Neuronal stem cell (in vitro differentiated cells): Measurements from ENCODE around the gene ZNF189.

ENCODE experiments used
- DNase-seq: peaks from one replicate; pipeline ENCODE4 v3.0.0-alpha.2; 2013; ENCODE audit warnings: low spot score
- H2AFZ ChIP-seq: one replicate; pipeline ENCODE4 v1.6.1; 2013; ENCODE audit warnings: mild to moderate bottlenecking, low read length, inconsistent platforms
- H2AK5ac ChIP-seq: 2 replicates; pipeline ENCODE4 v1.6.1; 2013; ENCODE audit warnings: low read depth, mild to moderate bottlenecking, inconsistent platforms, low read length, moderate library complexity, mixed read lengths
- H2BK120ac ChIP-seq: 2 replicates; pipeline ENCODE4 v1.6.1; 2013; ENCODE audit warnings: low read depth, mild to moderate bottlenecking, inconsistent platforms, low read length, moderate library complexity, mixed read lengths
- H2BK12ac ChIP-seq: one replicate; pipeline ENCODE4 v1.6.1; 2013; ENCODE audit warnings: low read length, inconsistent platforms
- H2BK15ac ChIP-seq: 2 replicates; pipeline ENCODE4 v1.6.1; 2013; ENCODE audit warnings: mild to moderate bottlenecking, low read length, inconsistent platforms, mixed read lengths
- H2BK5ac ChIP-seq: one replicate; pipeline ENCODE4 v1.6.1; 2013; ENCODE audit warnings: inconsistent platforms, mild to moderate bottlenecking, low read length, moderate library complexity
- H3K14ac ChIP-seq: one replicate; pipeline ENCODE4 v1.6.1; 2013; ENCODE audit warnings: low read length, inconsistent platforms
- H3K18ac ChIP-seq: 2 replicates; pipeline ENCODE4 v1.6.1; 2013; ENCODE audit warnings: low read length, inconsistent platforms
- H3K23ac ChIP-seq: 2 replicates; pipeline ENCODE4 v1.6.1; 2013; ENCODE audit warnings: low read depth, mild to moderate bottlenecking, mixed read lengths, low read length, inconsistent platforms; ENCODE audit not compliant: poor library complexity
- H3K27ac ChIP-seq: replicated peaks from 3 replicates; pipeline ENCODE4 v1.5.1; 2013; ENCODE audit warnings: low read length, inconsistent platforms
- H3K27me3 ChIP-seq, 3 experiments: 2 replicates each; pipeline ENCODE4 v1.6.1; 2013; ENCODE audit warnings: low read length in 3 of 3, mild to moderate bottlenecking in 2 of 3, inconsistent platforms in 1 of 3, low read depth in 1 of 3, mixed read lengths in 1 of 3, moderate library complexity in 1 of 3; ENCODE audit not compliant: control insufficient read depth in 3 of 3, insufficient read depth in 3 of 3
- H3K36me3 ChIP-seq, 2 donors: replicated peaks in 1 of 2; 2 replicates each; pipeline ENCODE4 v1.6.1; 2013; ENCODE audit warnings: low read length in 2 of 2; ENCODE audit not compliant: control insufficient read depth in 2 of 2, insufficient read depth in 2 of 2
- H3K4ac ChIP-seq: 2 replicates; pipeline ENCODE4 v1.6.1; 2013; ENCODE audit warnings: inconsistent platforms, mild to moderate bottlenecking, low read length, moderate library complexity
- H3K4me1 ChIP-seq, 2 donors: 1 replicate in 1 of 2; 2 replicates in 1 of 2; pipeline ENCODE4 v1.6.1; 2013; ENCODE audit warnings: low read length in 2 of 2, low read depth in 1 of 2; ENCODE audit not compliant: control insufficient read depth in 2 of 2, insufficient read depth in 1 of 2
- H3K4me2 ChIP-seq: one replicate; pipeline ENCODE4 v1.6.1; 2013; ENCODE audit warnings: mild to moderate bottlenecking, low read length, inconsistent platforms; ENCODE audit not compliant: insufficient read depth, poor library complexity, severe bottlenecking
- H3K4me3 ChIP-seq, 2 donors: 2 replicates each; pipeline ENCODE4 v1.5.1; 2013; ENCODE audit warnings: low read length in 2 of 2, mild to moderate bottlenecking in 2 of 2, inconsistent platforms in 1 of 2, moderate library complexity in 1 of 2
- H3K79me1 ChIP-seq: one replicate; pipeline ENCODE4 v1.6.1; 2013; ENCODE audit warnings: low read depth, mild to moderate bottlenecking, inconsistent platforms, low read length, moderate library complexity
- H3K9ac ChIP-seq: one replicate; pipeline ENCODE4 v1.6.1; 2013; ENCODE audit warnings: mild to moderate bottlenecking, low read depth, low read length, inconsistent platforms; ENCODE audit not compliant: poor library complexity
- H3K9me3 ChIP-seq, 2 donors: replicated peaks in 1 of 2; 2 replicates each; pipeline versions ENCODE3 to v1.6.1; 2013; ENCODE audit warnings: low read length in 2 of 2, mild to moderate bottlenecking in 2 of 2, inconsistent platforms in 1 of 2, low read depth in 1 of 2, mixed read lengths in 1 of 2, moderate library complexity in 1 of 2; ENCODE audit not compliant: control insufficient read depth in 2 of 2, insufficient read depth in 1 of 2
- H4K8ac ChIP-seq: one replicate; pipeline ENCODE4 v1.6.1; 2013; ENCODE audit warnings: low read depth, mild to moderate bottlenecking, inconsistent platforms, low read length, moderate library complexity
- H4K91ac ChIP-seq: one replicate; pipeline ENCODE4 v1.6.1; 2013; ENCODE audit warnings: low read length, low read depth, mild to moderate bottlenecking, inconsistent platforms; ENCODE audit not compliant: poor library complexity
- WGBS, 2 donors: extraction: QIAGEN DNeasy Blood & Tissue Kit; methylation state at CpG; one replicate each; pipeline ENCODE4 v1.1.7; 2013; ENCODE audit warnings: missing lambda C conversion rate in 2 of 2, mixed read lengths in 1 of 2; ENCODE audit not compliant: insufficient read length in 2 of 2, insufficient replicate concordance in 1 of 2; ENCODE audit errors: extremely low coverage in 2 of 2; 5-methylcytosine and 5-hydroxymethylcytosine counted together

ZNF189 gene

DNA sequence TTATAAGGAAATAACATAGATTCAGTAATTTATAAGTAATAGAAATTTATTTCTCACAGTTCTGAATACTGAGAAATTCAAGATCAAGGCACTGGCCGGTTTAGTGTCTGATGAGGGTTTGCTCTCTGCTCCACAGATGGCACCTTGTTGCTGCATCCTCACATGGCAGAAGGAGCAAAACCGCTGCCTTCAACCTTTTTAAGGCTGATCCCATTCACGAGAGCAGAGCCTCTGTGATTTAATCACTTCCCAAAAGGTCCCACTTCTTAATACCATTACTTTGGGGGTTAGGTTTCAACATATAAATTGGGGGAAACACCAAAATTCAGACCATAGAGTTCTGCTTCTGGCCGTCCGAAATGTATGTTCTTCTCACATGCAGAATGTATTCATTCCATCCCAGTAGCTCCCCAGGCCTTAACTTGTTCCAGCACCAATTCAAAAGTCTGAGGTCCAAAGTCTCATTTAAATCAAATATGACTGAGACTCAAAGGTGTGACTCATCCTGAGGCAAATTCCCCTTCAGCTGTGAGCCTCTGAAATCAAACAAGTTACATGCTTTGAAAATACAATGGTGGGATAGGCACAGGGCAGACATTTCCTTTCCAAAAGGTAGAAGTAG, 44.4 kb upstream of the ZNF189 start:
- no peak overlapping the region for H3K9ac ChIP-seq
- no peak overlapping the region for H3K4ac ChIP-seq

DNA sequence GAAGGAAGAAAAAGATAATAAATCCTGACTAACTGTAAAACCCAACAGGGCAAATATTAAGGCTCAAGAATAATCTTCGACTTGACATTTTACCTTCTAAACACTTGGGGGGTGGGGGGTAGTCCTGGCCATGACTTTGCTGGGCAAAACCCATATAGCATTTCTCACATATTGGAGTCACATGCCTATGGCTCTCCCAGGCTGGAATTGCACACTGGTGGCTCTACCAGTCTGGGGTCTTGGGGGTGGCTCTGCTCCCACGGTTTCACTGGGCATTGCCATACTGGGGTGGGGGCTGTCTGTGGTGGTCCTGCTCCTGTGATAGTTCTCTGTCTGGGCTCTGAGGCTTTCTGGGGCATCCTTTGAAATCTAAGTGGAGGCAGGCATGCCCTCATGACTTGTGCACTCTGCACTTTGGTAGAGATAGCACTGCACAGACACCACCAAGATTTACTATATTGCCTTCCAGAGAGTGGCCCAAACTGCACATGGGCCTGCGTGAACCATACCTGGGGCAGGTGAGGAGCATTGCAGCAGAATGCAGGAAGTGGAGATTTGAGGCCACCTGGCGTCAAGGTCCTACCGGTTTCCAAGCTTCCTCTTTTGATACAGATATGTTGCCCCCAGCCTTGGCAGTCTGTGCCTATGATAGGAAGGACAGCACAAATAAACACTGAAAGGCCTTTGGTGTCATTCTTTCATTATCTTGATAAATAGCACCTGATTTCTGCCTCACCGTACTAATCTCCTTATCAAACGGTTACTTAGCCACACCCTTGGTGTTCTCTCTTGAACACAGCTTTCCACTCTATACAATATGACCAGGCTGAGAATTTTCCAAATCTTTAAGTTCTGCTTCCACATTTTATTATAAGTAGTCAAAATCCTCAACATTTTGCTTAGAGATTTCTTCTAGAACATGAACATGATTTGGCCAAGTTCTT, 43.6 kb upstream of the ZNF189 start:
- DNase-seq, result no peak
- H2BK5ac ChIP-seq, result no peak overlapping the region
- no peak overlapping the region for H4K91ac ChIP-seq
- no peak overlapping the region for H3K14ac ChIP-seq
- no peak overlapping the region for H2BK15ac ChIP-seq
- H3K4me1 ChIP-seq, result no peaks in the 10 kb centered on the region
- H3K9me3 ChIP-seq, result no peaks in the 10 kb centered on the region
- H3K9ac ChIP-seq, result no peak overlapping the region
- no peak overlapping the region for H3K4ac ChIP-seq
- no peak overlapping the region for H2BK120ac ChIP-seq
- no peak overlapping the region for H4K8ac ChIP-seq
- no peak overlapping the region for H3K23ac ChIP-seq
- H3K18ac ChIP-seq, result no peak overlapping the region
- H2BK12ac ChIP-seq, result no peak overlapping the region
- no peak overlapping the region for H3K4me3 ChIP-seq
- H2AFZ ChIP-seq, result no peak overlapping the region
- no peak overlapping the region for H2AK5ac ChIP-seq
- no peak overlapping the region for H3K27ac ChIP-seq
- no peaks in the 10 kb centered on the region for H3K79me1 ChIP-seq
- peaks cover 0 to 4% (median 0%) of the 10 kb centered on the region in 3 experiments for H3K27me3 ChIP-seq
- no CpG with 5 or more reads among the region's 7 CpGs for WGBS, 2 donors
- no peaks in the 10 kb centered on the region for H3K36me3 ChIP-seq
- H3K4me2 ChIP-seq, result no peak overlapping the region

More for the DNA sequence above, 44.4 kb upstream of the ZNF189 start:
- Histone ChIP-seq H3K9me3 (no peaks in the 10 kb centered on the region), H2BK15ac (no peak overlapping the region), H3K23ac (no peak overlapping the region), H4K8ac (no peak overlapping the region), H2AFZ (no peak overlapping the region), H2AK5ac (no peak overlapping the region), H3K18ac (no peak overlapping the region), H2BK120ac (no peak overlapping the region), H3K27me3 (peaks cover 0 to 4% (median 0%) of the 10 kb centered on the region in 3 experiments), H3K36me3 (no peaks in the 10 kb centered on the region), H3K79me1 (no peaks in the 10 kb centered on the region), H3K4me2 (no peak overlapping the region), H3K4me1 (no peaks in the 10 kb centered on the region), H4K91ac (no peak overlapping the region), H2BK12ac (no peak overlapping the region), H3K4me3 (no peak overlapping the region), H3K27ac (no peak overlapping the region), H3K14ac (no peak overlapping the region), H2BK5ac (no peak overlapping the region)
- DNase-seq, result no peak
- WGBS, 2 donors, result no CpG with 5 or more reads among the region's 5 CpGs

DNA sequence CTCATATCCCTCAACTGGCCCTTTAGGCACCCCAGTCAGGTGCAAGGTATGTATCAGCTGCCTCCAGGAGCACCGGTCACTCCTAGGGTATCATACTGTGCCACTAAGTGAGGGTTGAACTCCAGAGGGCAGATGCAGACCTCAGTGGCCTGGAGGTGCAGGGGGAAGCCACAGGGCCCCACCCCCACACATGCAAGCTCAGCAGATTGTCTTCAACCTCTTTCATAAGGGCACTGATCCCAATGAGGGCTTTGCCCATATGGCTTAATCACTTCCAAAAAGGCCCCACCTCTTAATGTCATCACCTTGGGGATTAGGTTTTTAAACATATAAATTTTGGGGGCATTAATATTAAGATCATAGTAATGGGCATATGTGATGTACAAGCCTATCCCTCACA, 42.0 kb upstream of the ZNF189 start:
- Histone ChIP-seq H4K8ac (no peak overlapping the region), H3K18ac (peak overlapping the region; percentile 78), H2BK5ac (no peak overlapping the region), H2AFZ (no peak overlapping the region), H3K23ac (peak overlapping the region; percentile 62), H3K27me3 (peaks cover 0 to 4% (median 0%) of the 10 kb centered on the region in 3 experiments), H2BK12ac (no peak overlapping the region), H3K27ac (no peak overlapping the region), H3K4ac (no peak overlapping the region), H3K9ac (no peak overlapping the region), H4K91ac (no peak overlapping the region), H3K4me2 (no peak overlapping the region), H2BK120ac (no peak overlapping the region), H2AK5ac (no peak overlapping the region), H3K36me3 (no peaks in the 10 kb centered on the region), H3K14ac (no peak overlapping the region), H2BK15ac (no peak overlapping the region), H3K4me1 (no peaks in the 10 kb centered on the region), H3K4me3 (peak overlapping the region in 1 of 2 donors; percentile 36), H3K9me3 (no peaks in the 10 kb centered on the region), H3K79me1 (no peaks in the 10 kb centered on the region)
- no peak for DNase-seq
- no CpG with 5 or more reads among the region's 1 CpG for WGBS, 2 donors

- no peaks in the 10 kb centered on the region for H3K4me1 ChIP-seq
- DNase-seq, result no peak
- no peak overlapping the region for H3K27ac ChIP-seq
- no peak overlapping the region for H4K91ac ChIP-seq
- no peak overlapping the region for H3K18ac ChIP-seq
- H3K4me3 ChIP-seq, result no peak overlapping the region
- H2BK15ac ChIP-seq, result no peak overlapping the region
- no peaks in the 10 kb centered on the region for H3K9me3 ChIP-seq
- no peak overlapping the region for H3K23ac ChIP-seq
- no peak overlapping the region for H2AK5ac ChIP-seq
- no peak overlapping the region for H2BK12ac ChIP-seq
- H2BK120ac ChIP-seq, result no peak overlapping the region
- no peak overlapping the region for H2BK5ac ChIP-seq
- H3K27me3 ChIP-seq, result no peaks in the 10 kb centered on the region
- no peaks in the 10 kb centered on the region for H3K79me1 ChIP-seq
- H3K9ac ChIP-seq, result no peak overlapping the region
- H4K8ac ChIP-seq, result no peak overlapping the region
- WGBS, 2 donors, result no CpG with 5 or more reads among the region's 1 CpG
- no peak overlapping the region for H2AFZ ChIP-seq
- H3K4me2 ChIP-seq, result no peak overlapping the region
- no peak overlapping the region for H3K14ac ChIP-seq
- H3K36me3 ChIP-seq, result no peaks in the 10 kb centered on the region
- no peak overlapping the region for H3K4ac ChIP-seq
Measured at GRCh38 chr9:101359679-101360078, 39.0 kb upstream of the ZNF189 start.
